Subcutaneous adipose tissue (tissue), 4 donors: Measurements from ENCODE around the gene ARID1B. TPM values are rescaled to one million over a fixed set of nuclear protein-coding genes. Genes with fewer than 3 reads are reported as not detected.

Experiments used
- CTCF ChIP-seq: fragments of 450-650 bp; IDR thresholded peaks from one replicate; pipeline ENCODE4 v1.5.1; 2016; ENCODE audit warnings: low read depth, mild to moderate bottlenecking, control low read depth, antibody characterized with exemption, moderate library complexity
- total RNA-seq, 4 donors: library from RNA; depleted of rRNA; stranded (reverse); fragments of >200 nt; gene quantifications; one replicate each; pipeline ENCODE4 v1.1.0, GENCODE V29; 2016

The ARID1B gene
- total RNA-seq, 4 donors from 2014 or later, result 93.8 to 137 (median 104) TPM

- TF ChIP-seq CTCF, result no peak
Observed at GRCh38 chr6:157049133-157049532, 272.0 kb downstream of the ARID1B start.

GRCh38 chr6:157050537-157051265 lies 273.5 kb downstream of the ARID1B start:
- TF ChIP-seq CTCF, result no peak

- no peak for TF ChIP-seq CTCF
Observed at GRCh38 chr6:157054531-157054979, 277.4 kb downstream of the ARID1B start.

GRCh38 chr6:157055863-157056262 lies 278.7 kb downstream of the ARID1B start:
- no peak for TF ChIP-seq CTCF

GRCh38 chr6:157056275-157056674 lies 279.1 kb downstream of the ARID1B start:
- TF ChIP-seq CTCF, result no peak

- no peak for TF ChIP-seq CTCF
Observed at GRCh38 chr6:157058574-157058973, 281.4 kb downstream of the ARID1B start.

- TF ChIP-seq CTCF, result no peak
Observed at GRCh38 chr6:157059781-157060180, 282.6 kb downstream of the ARID1B start.
